Endothelial cell (in vitro differentiated cells): ENCODE results near the gene TENM4. TPM values are rescaled to one million over a fixed set of nuclear protein-coding genes. Genes with fewer than 3 reads are reported as not detected.

Source experiments
- DNase-seq: peaks from one replicate; pipeline ENCODE4 v3.0.0; 2021; ENCODE audit warnings: low spot score
- H3K27ac Mint-ChIP-seq: one replicate; pipeline ENCODE4 v1.8.0; 2021; ENCODE audit warnings: mixed read lengths, inconsistent platforms; ENCODE audit not compliant: unreplicated experiment
- H3K27me3 Mint-ChIP-seq: one replicate; pipeline ENCODE4 v1.8.0; 2021; ENCODE audit warnings: mild to moderate bottlenecking, moderate library complexity, mixed read lengths, inconsistent platforms; ENCODE audit not compliant: unreplicated experiment
- H3K36me3 Mint-ChIP-seq: one replicate; pipeline ENCODE4 v1.8.0; 2021; ENCODE audit warnings: mild to moderate bottlenecking, low read depth, mixed read lengths, inconsistent platforms; ENCODE audit not compliant: unreplicated experiment
- H3K4me1 Mint-ChIP-seq: one replicate; pipeline ENCODE4 v1.8.0; 2021; ENCODE audit warnings: mild to moderate bottlenecking, mixed read lengths, inconsistent platforms; ENCODE audit not compliant: unreplicated experiment
- H3K4me3 Mint-ChIP-seq: one replicate; pipeline ENCODE4 v1.8.0; 2021; ENCODE audit warnings: mild to moderate bottlenecking, mixed read lengths, inconsistent platforms; ENCODE audit not compliant: unreplicated experiment
- H3K9me3 Mint-ChIP-seq: one replicate; pipeline ENCODE4 v1.8.0; 2021; ENCODE audit warnings: mixed read lengths, inconsistent platforms; ENCODE audit not compliant: unreplicated experiment
- CTCF ChIP-seq: fragments of 200-600 bp; sonication (generic); IDR thresholded peaks from one replicate; pipeline ENCODE4 v1.5.0; 2021; ENCODE audit warnings: antibody characterized with exemption; ENCODE audit not compliant: unreplicated experiment
- total RNA-seq: library from RNA; stranded (reverse); fragmentation: NEBNext Ultra II Directional; extraction: Animal tissue kit (Norgen Biotek cat#: 25700); gene quantifications from one replicate; pipeline ENCODE4 v1.2.1, GENCODE V29; 2021; ENCODE audit not compliant: unreplicated experiment

Gene TENM4
- total RNA-seq, 1 donor from 2014 or later = 1.8 TPM

DNA sequence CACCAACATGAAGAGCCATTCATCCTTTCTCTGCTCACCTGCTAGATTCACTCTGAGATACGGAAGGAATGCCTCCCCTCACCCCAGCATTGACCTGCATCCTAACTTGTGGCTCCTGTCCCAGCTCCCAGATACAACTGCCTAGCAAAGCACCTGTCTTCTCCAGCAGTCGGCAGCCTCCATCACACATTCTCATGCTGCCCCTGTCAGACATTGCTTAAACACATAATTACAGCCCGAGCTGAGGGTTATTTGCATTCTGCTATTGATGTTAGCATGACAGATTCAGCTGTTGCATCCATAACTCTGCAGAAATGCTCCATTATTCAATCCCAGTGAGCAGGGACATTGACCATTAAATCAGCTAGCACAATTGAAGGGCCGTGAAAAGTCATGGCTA lies 681.8 kb downstream of the TENM4 start:
- peaks cover 4% of the 10 kb centered on the region for H3K27me3 Mint-ChIP-seq
- no peaks in the 10 kb centered on the region for H3K9me3 Mint-ChIP-seq
- no peak for DNase-seq
- peaks cover 2% of the 10 kb centered on the region for H3K4me1 Mint-ChIP-seq
- TF ChIP-seq CTCF = no peak
- no peaks in the 10 kb centered on the region for H3K36me3 Mint-ChIP-seq
- no peak overlapping the region for H3K27ac Mint-ChIP-seq
- H3K4me3 Mint-ChIP-seq = no peak overlapping the region

DNA sequence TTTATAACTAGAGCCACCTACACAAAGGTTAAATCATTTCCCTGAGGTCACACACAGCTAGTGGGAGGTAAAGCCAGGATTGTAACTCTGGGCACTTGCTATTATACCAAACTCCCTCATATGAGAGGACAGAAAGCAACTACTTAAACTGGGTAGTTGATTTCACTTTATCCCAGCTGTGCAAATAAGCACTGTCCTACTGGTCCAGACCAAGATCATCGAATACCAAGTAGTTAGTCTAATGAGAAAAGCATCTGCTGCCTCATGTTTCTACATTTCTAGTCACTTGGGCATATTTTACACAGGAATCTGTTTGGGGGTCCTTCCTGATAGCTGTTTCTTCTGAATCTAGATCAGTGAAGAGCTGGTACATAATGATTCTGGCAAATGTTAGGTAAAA lies 687.5 kb downstream of the TENM4 start:
- no peak overlapping the region for H3K27ac Mint-ChIP-seq
- H3K9me3 Mint-ChIP-seq = no peaks in the 10 kb centered on the region
- peaks cover 3% of the 10 kb centered on the region for H3K27me3 Mint-ChIP-seq
- H3K4me1 Mint-ChIP-seq = no peaks in the 10 kb centered on the region
- no peaks in the 10 kb centered on the region for H3K36me3 Mint-ChIP-seq
- no peak overlapping the region for H3K4me3 Mint-ChIP-seq
- no peak for DNase-seq
- TF ChIP-seq CTCF = no peak

GRCh38 chr11:78752494-78752893 lies 688.3 kb downstream of the TENM4 start:
- H3K27ac Mint-ChIP-seq = no peak overlapping the region
- no peak for TF ChIP-seq CTCF
- H3K9me3 Mint-ChIP-seq = no peaks in the 10 kb centered on the region
- no peaks in the 10 kb centered on the region for H3K4me1 Mint-ChIP-seq
- H3K36me3 Mint-ChIP-seq = no peaks in the 10 kb centered on the region
- no peak for DNase-seq
- H3K4me3 Mint-ChIP-seq = no peak overlapping the region
- peaks cover 3% of the 10 kb centered on the region for H3K27me3 Mint-ChIP-seq

- TF ChIP-seq CTCF = no peak
- no peaks in the 10 kb centered on the region for H3K4me1 Mint-ChIP-seq
- no peak overlapping the region for H3K27ac Mint-ChIP-seq
- H3K36me3 Mint-ChIP-seq = no peaks in the 10 kb centered on the region
- no peaks in the 10 kb centered on the region for H3K9me3 Mint-ChIP-seq
- DNase-seq = no peak
- H3K27me3 Mint-ChIP-seq = no peaks in the 10 kb centered on the region
- no peak overlapping the region for H3K4me3 Mint-ChIP-seq
Measured at GRCh38 chr11:78748918-78749690, 691.7 kb downstream of the TENM4 start.

GRCh38 chr11:78744949-78745348 lies 695.9 kb downstream of the TENM4 start:
- Mint-ChIP-seq H3K4me3 (no peak overlapping the region), H3K9me3 (no peaks in the 10 kb centered on the region), H3K36me3 (no peaks in the 10 kb centered on the region), H3K27ac (no peak overlapping the region), H3K4me1 (no peaks in the 10 kb centered on the region), H3K27me3 (no peaks in the 10 kb centered on the region)
- TF ChIP-seq CTCF = no peak
- no peak for DNase-seq
